Effector memory CD8-positive, alpha-beta T cell (primary cell): ENCODE data around the gene PPP1R37.

Experiments used
- ATAC-seq: fragments of 150-1000 bp; cut with Tn5 transposase; replicated peaks from 2 replicates; pipeline ENCODE4 v1.10.0; 2021; ENCODE audit warnings: mild to moderate bottlenecking, moderate library complexity
- DNase-seq, 3 experiments: peaks; one replicate each; pipeline ENCODE4 v3.0.0; 2021
- H3K27ac Mint-ChIP-seq, 2 donors: one replicate each; pipeline ENCODE4 v1.8.0; 2022; ENCODE audit warnings: mild to moderate bottlenecking in 2 of 2, mixed read lengths in 2 of 2, moderate library complexity in 2 of 2
- H3K27me3 Mint-ChIP-seq, 2 donors: one replicate each; pipeline ENCODE4 v1.8.0; 2022; ENCODE audit warnings: mixed read lengths in 2 of 2
- H3K36me3 Mint-ChIP-seq: one replicate; pipeline ENCODE4 v1.8.0; 2022; ENCODE audit warnings: mild to moderate bottlenecking, moderate library complexity, mixed read lengths; ENCODE audit not compliant: insufficient read depth
- H3K4me1 Mint-ChIP-seq, 2 donors: one replicate each; pipeline ENCODE4 v1.8.0; 2022; ENCODE audit warnings: low read depth in 2 of 2, mixed read lengths in 2 of 2
- H3K4me3 Mint-ChIP-seq, 2 donors: one replicate each; pipeline ENCODE4 v1.8.0; 2022; ENCODE audit warnings: mild to moderate bottlenecking in 2 of 2, mixed read lengths in 2 of 2, moderate library complexity in 2 of 2
- H3K9me3 Mint-ChIP-seq, 2 donors: one replicate each; pipeline ENCODE4 v1.8.0; 2022; ENCODE audit warnings: mixed read lengths in 2 of 2

The PPP1R37 gene

DNA sequence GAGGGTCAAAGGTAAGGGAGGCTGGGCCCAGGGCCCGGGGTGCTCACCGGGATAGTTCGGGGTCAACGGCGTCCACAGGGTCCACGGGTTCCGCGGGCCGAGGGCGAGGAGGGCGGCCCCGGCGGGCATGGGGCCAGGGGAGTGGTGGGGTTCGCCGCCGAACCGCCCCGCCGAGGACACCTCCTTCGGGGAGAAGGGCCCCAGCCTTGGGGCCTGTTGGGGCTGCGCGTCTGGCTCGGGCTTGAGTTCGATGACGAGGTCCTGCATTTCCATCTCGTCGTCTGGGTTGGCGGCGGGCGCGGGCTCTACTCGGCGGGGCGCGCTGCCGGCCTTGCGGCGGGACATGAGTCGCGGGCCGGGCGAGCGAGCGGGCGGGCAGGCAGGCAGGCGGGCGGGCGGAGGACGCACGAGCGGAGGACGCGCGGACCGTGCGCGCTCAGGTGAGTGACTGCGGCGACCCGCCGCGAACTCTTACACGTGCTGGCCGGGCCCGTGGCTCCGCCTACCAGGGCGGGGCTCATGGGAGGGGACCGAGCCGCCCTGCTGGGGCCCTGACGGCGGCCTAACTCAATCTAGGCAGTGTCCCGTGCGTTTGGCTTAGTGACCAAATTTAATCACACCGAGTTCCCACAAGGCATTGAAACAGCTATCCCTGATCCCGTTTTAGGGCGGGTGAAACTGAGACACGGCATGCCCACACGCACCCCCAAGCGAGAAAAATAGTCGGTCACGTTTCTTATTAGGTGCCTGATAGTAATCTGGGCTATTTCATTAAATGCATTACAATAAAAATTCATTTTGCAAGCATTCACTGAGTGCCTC lies 16.7 kb upstream of the PPP1R37 start, which contains the start of gene ZNF296:
Gene ZNF296 (minus strand): TSS at position 450 of the 822 bp plus-strand sequence. CDS start 105 bp downstream, at position 345.
- DNase-seq (peak; percentile 73 to 76 (median 76)), ATAC-seq (peak; percentile 74)
- peak within 1 kb of the TSS; percentile 41 to 78 for H3K27ac Mint-ChIP-seq
- H3K4me1 Mint-ChIP-seq: peaks cover 31 to 32% of the 10 kb centered on the region in 2 donors
- peak within 1 kb of the TSS; percentile 86 to 89 for H3K4me3 Mint-ChIP-seq
- no peaks in the 10 kb centered on the region for H3K27me3 Mint-ChIP-seq
- H3K9me3 Mint-ChIP-seq: no peaks in the 10 kb centered on the region
- H3K36me3 Mint-ChIP-seq: peaks cover 22% of the 10 kb centered on the region

DNA sequence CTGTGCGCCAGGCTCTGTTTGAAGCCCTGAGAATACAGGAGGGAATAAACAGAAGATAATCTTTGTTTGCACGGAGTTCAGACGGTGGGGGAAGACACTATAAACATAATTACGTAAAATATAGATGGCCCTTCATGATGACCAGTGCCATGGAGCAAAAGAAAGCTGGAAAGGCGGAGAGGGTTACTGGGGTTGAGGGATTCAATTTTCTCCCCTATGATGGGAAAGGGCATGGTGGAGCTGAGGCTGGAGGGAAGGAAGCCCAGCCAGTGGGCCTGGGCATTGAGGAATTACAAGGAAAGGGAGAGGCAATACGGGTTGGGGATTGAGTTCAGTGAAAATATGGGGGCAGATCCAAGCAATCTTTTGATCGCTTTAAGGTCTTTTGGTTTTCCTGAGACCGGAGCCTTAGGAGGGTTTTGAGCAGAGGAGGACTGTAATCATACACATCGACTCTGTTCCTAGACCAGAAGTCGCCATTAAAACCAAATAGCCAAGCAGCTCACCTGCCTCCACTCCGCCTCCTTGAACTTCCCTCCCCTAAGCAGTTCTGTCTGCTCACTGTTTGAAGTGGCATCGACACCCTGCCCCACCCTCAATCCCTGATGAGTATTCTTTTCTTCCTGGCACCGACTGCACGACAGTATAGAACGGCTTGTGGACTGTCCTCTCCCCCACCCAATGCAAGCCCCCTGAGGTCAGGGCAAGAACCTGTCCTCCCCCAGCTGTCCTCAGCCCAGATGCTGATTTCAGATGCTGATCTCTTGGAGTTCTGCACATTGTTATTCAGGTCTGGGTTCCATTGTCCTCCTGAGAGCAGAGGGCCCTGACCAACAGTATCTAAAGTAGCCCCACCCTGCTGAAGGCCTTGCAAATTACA lies 15.9 kb upstream of the PPP1R37 start:
- peak overlapping the region; percentile 41 to 78 for H3K27ac Mint-ChIP-seq
- peaks cover 23% of the 10 kb centered on the region for H3K36me3 Mint-ChIP-seq
- H3K27me3 Mint-ChIP-seq: no peaks in the 10 kb centered on the region
- DNase-seq (no peak), ATAC-seq (no peak)
- no peaks in the 10 kb centered on the region for H3K9me3 Mint-ChIP-seq
- peaks cover 35 to 41% of the 10 kb centered on the region in 2 donors for H3K4me1 Mint-ChIP-seq
- H3K4me3 Mint-ChIP-seq: peak overlapping the region; percentile 86 to 89

DNA sequence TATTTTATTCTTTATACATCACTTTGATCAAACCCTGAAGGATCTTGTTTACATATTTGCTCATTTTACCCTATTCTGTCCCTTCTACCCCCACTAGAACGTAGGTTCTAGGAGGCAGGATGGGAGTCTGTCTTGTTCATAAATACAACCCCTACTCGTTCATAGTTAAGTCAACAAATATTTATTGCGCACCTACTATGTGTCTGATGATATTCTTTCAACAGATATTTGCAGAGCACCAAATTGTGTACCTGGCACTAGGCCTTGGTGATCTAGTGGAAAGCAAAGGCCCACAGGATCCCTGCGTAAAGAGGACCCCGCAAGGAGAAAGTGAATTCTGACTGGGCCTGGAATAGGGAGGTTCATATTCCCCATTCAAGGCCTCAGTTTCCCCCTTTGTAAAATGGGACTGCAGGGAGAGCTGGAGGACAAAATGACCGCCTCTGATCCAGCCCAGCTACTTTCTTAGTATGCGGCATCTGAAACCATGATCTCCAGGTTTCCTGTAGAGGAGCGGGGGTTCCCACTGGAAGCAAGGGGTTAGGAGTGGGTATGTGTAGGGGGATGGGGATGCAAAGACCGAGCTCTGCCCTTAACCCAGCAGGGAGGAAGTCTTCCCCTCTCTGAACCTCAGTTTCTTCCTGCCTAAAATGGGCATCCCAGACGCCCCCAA lies 14.5 kb upstream of the PPP1R37 start:
- Mint-ChIP-seq H3K36me3 (peaks cover 27% of the 10 kb centered on the region), H3K9me3 (no peaks in the 10 kb centered on the region), H3K4me1 (peaks cover 40 to 44% of the 10 kb centered on the region in 2 donors), H3K27me3 (no peaks in the 10 kb centered on the region), H3K27ac (peak overlapping the region; percentile 93 to 98), H3K4me3 (peak overlapping the region; percentile 98 to 99)
- DNase-seq: no peak
- no peak for ATAC-seq

DNA sequence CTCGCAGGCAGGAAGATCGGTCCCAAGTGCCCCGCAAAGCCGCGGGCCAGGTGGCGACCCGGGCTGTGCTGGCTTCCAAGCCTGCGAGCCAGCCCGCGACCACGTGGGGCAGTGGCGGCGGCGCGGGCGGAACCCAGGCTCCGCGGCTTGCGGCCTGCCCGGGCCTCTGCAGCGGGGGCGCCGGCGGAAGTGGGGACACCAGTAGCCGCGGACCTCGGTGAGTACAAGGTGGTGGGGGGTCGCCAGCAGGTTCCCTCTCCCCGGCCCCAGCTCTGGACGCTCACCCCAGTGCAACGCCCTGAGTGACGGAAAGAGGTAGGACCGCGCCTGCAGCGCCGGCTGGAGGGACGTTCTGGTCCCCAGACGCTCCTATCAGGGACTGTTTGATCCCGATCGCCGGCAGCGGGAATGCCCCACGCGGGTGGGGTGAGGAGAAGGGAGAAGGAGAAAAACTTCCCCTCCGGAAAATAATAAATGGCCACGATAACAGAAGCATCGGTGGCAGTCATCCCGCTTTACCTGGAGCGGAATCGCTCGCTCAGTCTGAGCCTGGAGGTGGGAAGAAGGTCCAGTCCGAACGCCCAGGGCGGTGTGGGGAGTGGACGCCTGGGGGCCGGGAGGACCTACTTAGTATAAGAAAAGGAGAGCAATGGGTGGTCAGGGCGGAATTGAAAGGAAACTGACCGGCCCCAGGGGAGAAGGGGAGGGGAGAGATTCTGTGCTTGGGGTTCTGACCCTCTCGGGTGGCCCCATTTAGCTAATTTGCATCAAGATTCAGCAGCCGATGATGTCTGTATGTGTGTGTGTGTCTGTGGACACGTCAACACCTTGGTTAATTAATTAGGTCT lies 13.7 kb upstream of the PPP1R37 start, which contains the start of gene GEMIN7:
Gene GEMIN7 (plus strand): TSS at position 198 of the 848 bp plus-strand sequence. CDS start 10,855 bp downstream, outside the sequence.
- peak; percentile 70 to 80 (median 80) for DNase-seq
- H3K4me3 Mint-ChIP-seq: peak within 1 kb of the TSS; percentile 98 to 99
- ATAC-seq: peak; percentile 59
- H3K9me3 Mint-ChIP-seq: no peaks in the 10 kb centered on the region
- H3K27me3 Mint-ChIP-seq: no peaks in the 10 kb centered on the region
- peaks cover 40 to 44% of the 10 kb centered on the region in 2 donors for H3K4me1 Mint-ChIP-seq
- H3K27ac Mint-ChIP-seq: peak within 1 kb of the TSS; percentile 93 to 98
- H3K36me3 Mint-ChIP-seq: peaks cover 30% of the 10 kb centered on the region

DNA sequence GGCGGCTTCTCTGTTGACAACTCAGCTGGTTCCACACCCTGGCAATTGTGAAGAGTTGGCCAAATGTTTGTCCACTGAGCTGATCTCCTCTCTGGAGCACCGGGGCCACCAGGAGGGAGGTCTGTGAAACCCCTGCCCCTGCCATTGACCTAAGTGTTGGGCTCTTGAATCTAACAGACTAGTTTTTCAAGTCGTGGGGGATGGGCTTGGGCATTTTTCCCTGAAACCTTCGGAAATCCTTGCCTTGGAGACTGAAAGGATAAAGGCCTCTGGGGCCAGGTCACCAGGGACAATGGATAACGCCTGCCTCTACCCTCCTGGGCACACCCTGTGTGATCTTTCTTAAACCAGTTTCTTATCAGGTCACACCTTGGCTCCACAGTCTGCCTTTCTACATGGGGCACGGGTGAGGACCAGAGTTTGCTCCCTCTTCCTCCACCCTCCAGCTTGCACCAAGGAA lies 13.0 kb upstream of the PPP1R37 start:
- peak; percentile 2 for ATAC-seq
- Mint-ChIP-seq H3K36me3 (peaks cover 33% of the 10 kb centered on the region), H3K9me3 (no peaks in the 10 kb centered on the region), H3K27ac (peak overlapping the region; percentile 93 to 98), H3K4me3 (peak overlapping the region; percentile 98 to 99), H3K4me1 (peaks cover 37 to 44% of the 10 kb centered on the region in 2 donors), H3K27me3 (no peaks in the 10 kb centered on the region)
- peak in 1 of 3 experiments; percentile 40 for DNase-seq

DNA sequence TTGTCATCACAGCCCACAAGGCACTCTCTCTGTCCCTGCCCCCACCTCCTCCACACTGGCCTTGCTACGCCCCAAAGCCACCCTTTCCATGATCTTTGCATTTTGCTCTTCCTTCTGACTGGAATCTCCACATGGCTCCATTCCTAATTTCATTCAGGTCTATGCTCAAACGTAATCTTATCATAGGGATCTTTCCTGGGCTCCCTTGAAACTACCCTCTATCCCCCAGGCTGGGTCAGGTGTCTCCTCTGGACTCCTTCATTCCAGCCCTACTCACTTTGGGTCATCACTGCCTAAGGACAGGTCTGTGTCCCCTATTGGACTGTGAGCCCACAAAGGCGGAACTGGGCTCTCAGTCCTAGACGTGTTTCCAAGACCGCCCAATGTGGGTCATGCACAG lies 10.8 kb upstream of the PPP1R37 start:
- H3K4me1 Mint-ChIP-seq: peaks cover 32 to 45% of the 10 kb centered on the region in 2 donors
- H3K27ac Mint-ChIP-seq: peak overlapping the region in 1 of 2 donors; percentile 12
- H3K27me3 Mint-ChIP-seq: no peaks in the 10 kb centered on the region
- no peak for DNase-seq
- H3K4me3 Mint-ChIP-seq: peak overlapping the region; percentile 63 to 99
- peaks cover 35% of the 10 kb centered on the region for H3K36me3 Mint-ChIP-seq
- no peak for ATAC-seq
- H3K9me3 Mint-ChIP-seq: no peaks in the 10 kb centered on the region

DNA sequence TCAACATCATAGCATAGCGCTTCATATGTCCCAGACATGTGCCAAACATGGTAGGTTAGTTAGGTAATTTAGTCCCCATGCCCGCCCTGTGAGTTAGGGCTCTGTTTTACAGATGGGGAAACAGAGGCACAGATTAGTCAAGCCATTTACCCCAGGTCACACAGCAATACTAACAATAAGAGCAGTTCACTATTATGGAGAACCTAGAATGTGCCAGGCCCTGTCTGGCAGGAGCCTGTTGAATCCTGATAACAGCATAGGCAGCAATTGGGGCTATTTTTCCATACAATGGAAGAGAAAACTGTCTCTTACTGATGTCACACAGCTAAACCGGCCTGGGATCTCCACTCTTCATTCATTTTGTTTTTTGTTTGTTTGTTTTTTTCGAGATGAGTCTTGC lies 6.5 kb upstream of the PPP1R37 start:
- ATAC-seq (no peak), DNase-seq (no peak)
- peaks cover 38% of the 10 kb centered on the region for H3K36me3 Mint-ChIP-seq
- H3K27me3 Mint-ChIP-seq: no peaks in the 10 kb centered on the region
- H3K4me3 Mint-ChIP-seq: no peak overlapping the region
- peaks cover 26% of the 10 kb centered on the region in 2 donors for H3K4me1 Mint-ChIP-seq
- H3K9me3 Mint-ChIP-seq: no peaks in the 10 kb centered on the region
- H3K27ac Mint-ChIP-seq: peak overlapping the region; percentile 39 to 47

DNA sequence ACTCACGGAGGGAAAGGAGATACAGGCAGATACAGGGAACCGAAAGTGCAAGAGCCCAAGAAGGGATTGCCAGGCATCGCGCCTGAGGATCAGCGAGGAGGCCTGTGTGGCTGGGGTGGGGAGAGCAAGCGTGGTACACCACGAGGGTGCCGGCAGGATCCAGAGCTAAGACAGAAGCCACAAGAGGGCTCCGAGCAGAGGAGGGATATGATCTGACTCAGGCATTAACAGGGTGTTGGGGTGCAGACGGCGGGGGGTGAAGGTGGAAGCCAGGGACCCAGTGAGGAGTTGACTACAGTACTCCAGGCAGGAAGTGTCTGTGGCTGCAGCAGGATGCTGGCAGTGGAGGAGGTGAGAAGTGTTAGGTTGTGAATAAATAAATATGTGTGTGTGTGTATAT lies 5.4 kb upstream of the PPP1R37 start:
- ATAC-seq (peak; percentile 91), DNase-seq (peak; percentile 80 to 85 (median 83))
- peak overlapping the region; percentile 39 to 47 for H3K27ac Mint-ChIP-seq
- H3K36me3 Mint-ChIP-seq: peaks cover 42% of the 10 kb centered on the region
- H3K27me3 Mint-ChIP-seq: no peaks in the 10 kb centered on the region
- peak overlapping the region; percentile 45 to 46 for H3K4me3 Mint-ChIP-seq
- peaks cover 24 to 25% of the 10 kb centered on the region in 2 donors for H3K4me1 Mint-ChIP-seq
- no peaks in the 10 kb centered on the region for H3K9me3 Mint-ChIP-seq

DNA sequence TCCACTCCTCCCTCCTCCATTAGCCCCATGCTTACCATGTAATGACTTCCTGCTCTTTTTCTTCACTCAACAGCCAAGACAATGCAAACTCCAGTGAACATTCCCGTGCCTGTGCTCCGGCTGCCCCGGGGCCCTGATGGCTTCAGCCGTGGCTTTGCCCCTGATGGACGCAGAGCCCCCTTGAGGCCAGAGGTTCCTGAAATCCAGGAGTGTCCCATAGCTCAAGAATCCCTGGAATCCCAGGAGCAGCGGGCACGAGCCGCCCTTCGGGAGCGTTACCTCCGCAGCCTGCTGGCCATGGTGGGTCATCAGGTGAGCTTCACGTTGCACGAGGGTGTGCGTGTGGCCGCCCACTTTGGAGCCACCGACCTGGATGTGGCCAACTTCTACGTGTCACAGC lies 2.9 kb upstream of the PPP1R37 start:
- no peak overlapping the region for H3K27ac Mint-ChIP-seq
- no peak for ATAC-seq
- H3K4me3 Mint-ChIP-seq: no peak overlapping the region
- H3K9me3 Mint-ChIP-seq: no peaks in the 10 kb centered on the region
- H3K27me3 Mint-ChIP-seq: no peaks in the 10 kb centered on the region
- no peak for DNase-seq
- H3K36me3 Mint-ChIP-seq: peaks cover 42% of the 10 kb centered on the region
- peaks cover 44 to 48% of the 10 kb centered on the region in 2 donors for H3K4me1 Mint-ChIP-seq

DNA sequence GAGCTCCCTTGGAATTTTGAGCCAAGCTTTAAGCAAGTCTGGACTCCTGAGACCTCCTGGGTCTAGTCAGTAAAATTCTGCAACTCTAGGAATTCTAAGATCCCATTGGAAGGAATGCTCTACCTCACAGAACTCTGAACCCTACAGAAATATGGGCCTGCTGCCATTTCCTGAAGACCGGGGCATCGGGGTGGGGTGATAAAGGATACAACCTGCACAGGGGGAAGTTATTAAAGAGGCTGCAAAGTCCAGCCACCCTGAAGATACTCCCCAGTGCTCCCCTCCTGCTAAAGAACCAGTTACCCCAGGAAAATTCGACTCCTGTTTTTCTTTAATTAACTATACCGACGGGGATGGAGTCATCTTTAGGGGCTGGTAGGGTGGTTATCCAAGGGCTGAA lies 2.4 kb upstream of the PPP1R37 start:
- H3K9me3 Mint-ChIP-seq: no peaks in the 10 kb centered on the region
- no peaks in the 10 kb centered on the region for H3K27me3 Mint-ChIP-seq
- no peak for ATAC-seq
- H3K4me1 Mint-ChIP-seq: peaks cover 44 to 49% of the 10 kb centered on the region in 2 donors
- H3K4me3 Mint-ChIP-seq: peak overlapping the region in 1 of 2 donors; percentile 98
- H3K36me3 Mint-ChIP-seq: peaks cover 41% of the 10 kb centered on the region
- peak overlapping the region in 1 of 2 donors; percentile 99 for H3K27ac Mint-ChIP-seq
- no peak for DNase-seq

DNA sequence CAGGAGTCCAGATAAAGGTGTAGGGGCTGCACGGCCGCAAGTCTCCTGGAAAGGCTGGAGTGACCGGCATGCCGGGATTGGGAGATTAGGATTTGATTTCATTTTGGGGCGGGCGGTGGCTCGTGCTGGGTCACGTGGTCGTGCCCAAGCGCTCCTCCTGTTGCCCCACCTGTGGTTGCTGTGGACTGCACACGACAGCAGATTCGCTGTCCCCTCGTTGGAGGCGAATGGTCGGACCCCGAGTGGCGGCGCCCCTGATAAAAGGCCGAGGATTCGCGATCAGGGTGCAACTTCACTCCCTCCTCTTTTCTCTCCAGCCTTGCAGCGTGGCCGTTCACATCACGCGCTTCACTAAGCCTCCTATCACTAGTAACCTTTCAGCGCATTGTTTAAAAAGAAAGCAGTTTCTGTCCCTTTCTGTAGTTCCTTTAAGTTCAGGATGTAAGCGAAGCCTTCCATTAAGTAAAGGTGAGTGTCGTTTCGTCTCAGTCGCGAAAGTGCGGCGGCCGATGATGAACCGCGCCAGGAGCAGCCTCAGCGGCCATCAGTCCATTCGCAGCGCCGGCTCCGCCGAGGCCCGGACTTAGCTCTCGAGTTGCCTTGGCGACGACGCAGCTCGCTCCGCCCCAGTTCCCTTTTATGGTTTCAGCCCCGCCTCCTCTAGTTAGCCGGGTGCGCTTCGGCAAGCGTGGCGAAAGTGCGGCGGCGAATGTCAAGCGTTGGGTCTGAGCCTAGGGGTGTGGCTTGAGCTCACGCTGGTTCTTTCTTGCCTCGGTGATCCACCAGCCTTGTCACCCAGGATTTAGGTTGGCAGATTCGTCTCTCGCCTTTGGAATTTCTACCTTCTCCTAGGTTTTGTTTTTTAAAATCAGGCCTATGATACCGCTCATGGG lies 1.7 kb upstream of the PPP1R37 start:
- H3K27ac Mint-ChIP-seq: peak overlapping the region; percentile 99
- H3K9me3 Mint-ChIP-seq: no peaks in the 10 kb centered on the region
- H3K4me3 Mint-ChIP-seq: peak overlapping the region; percentile 98
- H3K4me1 Mint-ChIP-seq: peaks cover 51 to 54% of the 10 kb centered on the region in 2 donors
- ATAC-seq (peak; percentile 44), DNase-seq (peak; percentile 88 to 96 (median 94))
- no peaks in the 10 kb centered on the region for H3K27me3 Mint-ChIP-seq
- peaks cover 41% of the 10 kb centered on the region for H3K36me3 Mint-ChIP-seq
